ENCODE data around the gene SAP30. TPM values are rescaled to one million over a fixed set of nuclear protein-coding genes. Genes with fewer than 3 reads are reported as not detected.

SAP30 gene
- total RNA-seq, 1 experiment from 2014 or later: 9.8 TPM

GRCh38 chr4:173328236-173328901 lies 42.4 kb upstream of the SAP30 start:
- Mint-ChIP-seq H3K27me3 (ENCODE audit: insufficient read depth, unreplicated experiment) (no peaks in the 10 kb centered on the region), H3K4me3 (ENCODE audit: unreplicated experiment) (no peak overlapping the region), H3K4me1 (ENCODE audit: low read depth, unreplicated experiment) (peaks cover 8% of the 10 kb centered on the region), H3K27ac (ENCODE audit: unreplicated experiment) (no peak overlapping the region), H3K9me3 (ENCODE audit: unreplicated experiment) (no peaks in the 10 kb centered on the region), H3K36me3 (ENCODE audit: insufficient read depth, unreplicated experiment) (peaks cover 36% of the 10 kb centered on the region)
- CTCF ChIA-PET: no interaction called here
- Histone ChIP-seq H3K4me1 (peaks cover 10% of the 10 kb centered on the region; the same call in 1 of the 2 replicates), H3K36me3 (ENCODE audit: control insufficient read depth, insufficient read depth, low read length) (no peaks in the 10 kb centered on the region; the same call in 1 of the 2 replicates), H3K4me3 (ENCODE audit: low read depth, low read length) (no peak overlapping the region), H3K9me3 (no peaks in the 10 kb centered on the region), H3K27me3 (replicated peaks; ENCODE audit: control insufficient read depth, insufficient read depth, low read length) (no peaks in the 10 kb centered on the region)
- intact Hi-C loops (cut with micrococcal nuclease; ENCODE audit: unreplicated experiment): no loop called here
- no peak for TF ChIP-seq CTCF (IDR thresholded peaks at IDR 0.05; ENCODE audit: insufficient read depth in 1 of 2, low read depth in 1 of 2, low read length in 1 of 2, severe bottlenecking in 1 of 2, unreplicated experiment in 1 of 2)
- no peak for DNase-seq
- POLR2A ChIA-PET: interaction anchor here (0.7 kb wide), 1 partner anchor 1103 kb away, joined by 3 read pairs; no protein-coding TSS in a partner anchor
- BruUV-seq (replicated peaks): no TSS peak

GRCh38 chr4:173330590-173330989 lies 40.2 kb upstream of the SAP30 start:
- peaks cover 8% of the 10 kb centered on the region for H3K4me1 Mint-ChIP-seq (ENCODE audit: low read depth, unreplicated experiment)
- Histone ChIP-seq H3K4me3 (ENCODE audit: low read depth, low read length) (no peak overlapping the region), H3K27me3 (replicated peaks; ENCODE audit: control insufficient read depth, insufficient read depth, low read length) (no peaks in the 10 kb centered on the region), H3K36me3 (ENCODE audit: control insufficient read depth, insufficient read depth, low read length) (no peaks in the 10 kb centered on the region; the same call in 1 of the 2 replicates), H3K4me1 (peaks cover 10% of the 10 kb centered on the region; the same call in 1 of the 2 replicates), H3K9me3 (no peaks in the 10 kb centered on the region)
- H3K36me3 Mint-ChIP-seq (ENCODE audit: insufficient read depth, unreplicated experiment): peaks cover 58% of the 10 kb centered on the region
- H3K4me3 Mint-ChIP-seq (ENCODE audit: unreplicated experiment): no peak overlapping the region
- no peak for TF ChIP-seq CTCF (IDR thresholded peaks at IDR 0.05; ENCODE audit: insufficient read depth in 1 of 2, low read depth in 1 of 2, low read length in 1 of 2, severe bottlenecking in 1 of 2, unreplicated experiment in 1 of 2)
- BruUV-seq (replicated peaks): no TSS peak
- no peak overlapping the region for H3K27ac Mint-ChIP-seq (ENCODE audit: unreplicated experiment)
- ChIA-PET CTCF (interaction anchor here (1.0 kb wide), 1 partner anchor 40 kb away, joined by 7 read pairs; the partner anchor contains the start of gene SAP30), POLR2A (interaction anchor here (1.2 kb wide), 2 partner anchors 39 to 40 kb away, joined by 3 to 17 read pairs; partner anchors contain the start of gene SAP30)
- no peak for DNase-seq
- no peaks in the 10 kb centered on the region for H3K27me3 Mint-ChIP-seq (ENCODE audit: insufficient read depth, unreplicated experiment)
- no peaks in the 10 kb centered on the region for H3K9me3 Mint-ChIP-seq (ENCODE audit: unreplicated experiment)
- intact Hi-C loops (cut with micrococcal nuclease; ENCODE audit: unreplicated experiment): loop anchor here (10.0 kb wide), 1 partner anchor 864 kb away; no protein-coding TSS in a partner anchor

GRCh38 chr4:173332021-173332487 lies 38.7 kb upstream of the SAP30 start:
- Mint-ChIP-seq H3K4me3 (ENCODE audit: unreplicated experiment) (peak overlapping the region; percentile 86), H3K36me3 (ENCODE audit: insufficient read depth, unreplicated experiment) (peaks cover 58% of the 10 kb centered on the region), H3K27me3 (ENCODE audit: insufficient read depth, unreplicated experiment) (no peaks in the 10 kb centered on the region), H3K4me1 (ENCODE audit: low read depth, unreplicated experiment) (peaks cover 15% of the 10 kb centered on the region), H3K27ac (ENCODE audit: unreplicated experiment) (peak overlapping the region; percentile 98), H3K9me3 (ENCODE audit: unreplicated experiment) (no peaks in the 10 kb centered on the region)
- peaks cover 14% of the 10 kb centered on the region for H3K4me1 ChIP-seq
- no peak for TF ChIP-seq CTCF (IDR thresholded peaks at IDR 0.05; ENCODE audit: insufficient read depth in 1 of 2, low read depth in 1 of 2, low read length in 1 of 2, severe bottlenecking in 1 of 2, unreplicated experiment in 1 of 2)
- H3K27me3 ChIP-seq (replicated peaks; ENCODE audit: control insufficient read depth, insufficient read depth, low read length): no peaks in the 10 kb centered on the region
- BruUV-seq (replicated peaks): no TSS peak
- no peak for DNase-seq
- ChIA-PET POLR2A (interaction anchor here (1.2 kb wide), 1 partner anchor 38 kb away, joined by 17 read pairs; the partner anchor contains the start of gene SAP30), CTCF (no interaction called here)
- no peaks in the 10 kb centered on the region; the same call in 1 of the 2 replicates for H3K36me3 ChIP-seq (ENCODE audit: control insufficient read depth, insufficient read depth, low read length)
- no peaks in the 10 kb centered on the region for H3K9me3 ChIP-seq
- intact Hi-C loops (cut with micrococcal nuclease; ENCODE audit: unreplicated experiment): loop anchor here (10.0 kb wide), 1 partner anchor 863 kb away; no protein-coding TSS in a partner anchor
- H3K4me3 ChIP-seq (ENCODE audit: low read depth, low read length): no peak overlapping the region
